Dendritic cell treated with granulocyte-macrophage colony-stimulating factor and Interleukin-4, amounts not matched to agents 40 ng/mL and 50 ng/mL, for 4 days (primary cell): Measurements from ENCODE around the gene GYS2.

Experiments used
- H3K27ac Mint-ChIP-seq: one replicate; pipeline ENCODE4 v1.8.0; 2022; ENCODE audit warnings: mild to moderate bottlenecking, mixed read lengths
- H3K27me3 Mint-ChIP-seq: one replicate; pipeline ENCODE4 v1.8.0; 2022; ENCODE audit warnings: mild to moderate bottlenecking, mixed read lengths
- H3K36me3 Mint-ChIP-seq: one replicate; pipeline ENCODE4 v1.8.0; 2022; ENCODE audit warnings: low read depth, mixed read lengths
- H3K4me1 Mint-ChIP-seq: one replicate; pipeline ENCODE4 v1.8.0; 2022; ENCODE audit warnings: low read depth, mixed read lengths
- H3K4me3 Mint-ChIP-seq: one replicate; pipeline ENCODE4 v1.8.0; 2022; ENCODE audit warnings: mild to moderate bottlenecking, moderate library complexity, mixed read lengths
- H3K9me3 Mint-ChIP-seq: one replicate; pipeline ENCODE4 v1.8.0; 2022; ENCODE audit warnings: mixed read lengths
- intact Hi-C: fragments of 100-400 bp; cut with micrococcal nuclease; formaldehyde crosslinking; loops from one replicate; pipeline ENCODE4 v1.15.0; 2022

The GYS2 gene

DNA sequence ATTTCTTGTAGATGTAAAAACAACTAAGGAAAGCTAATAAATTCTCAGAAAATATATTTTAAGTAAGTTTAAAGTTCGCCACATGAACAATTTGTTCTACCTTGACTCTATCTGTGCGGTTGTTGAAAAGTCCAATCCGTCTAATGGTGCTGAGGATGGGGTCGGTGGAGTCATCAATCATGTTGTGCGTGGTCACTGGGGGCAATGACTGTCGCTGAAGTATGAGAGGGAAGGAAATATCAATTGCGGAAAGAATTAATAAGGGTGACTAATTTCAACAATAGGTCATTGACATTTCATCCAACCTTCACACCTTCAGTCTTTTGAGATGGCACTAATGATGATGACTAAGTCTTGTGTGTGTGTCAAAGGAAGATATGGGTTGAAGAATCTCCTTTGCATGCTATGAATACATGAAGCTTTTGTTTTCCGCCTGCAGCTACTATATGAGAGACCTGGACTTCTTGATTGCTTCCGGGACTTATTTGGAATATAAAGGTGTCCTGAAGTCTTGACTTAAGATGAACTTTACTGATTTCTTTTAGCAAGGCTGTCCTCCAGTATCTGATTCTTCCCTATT, 46.5 kb downstream of the GYS2 start:
- Mint-ChIP-seq H3K27ac (no peak overlapping the region), H3K4me3 (no peak overlapping the region), H3K9me3 (peaks cover 11% of the 10 kb centered on the region), H3K27me3 (no peaks in the 10 kb centered on the region), H3K36me3 (no peaks in the 10 kb centered on the region), H3K4me1 (no peaks in the 10 kb centered on the region)
- intact Hi-C loops: no loop called here

DNA sequence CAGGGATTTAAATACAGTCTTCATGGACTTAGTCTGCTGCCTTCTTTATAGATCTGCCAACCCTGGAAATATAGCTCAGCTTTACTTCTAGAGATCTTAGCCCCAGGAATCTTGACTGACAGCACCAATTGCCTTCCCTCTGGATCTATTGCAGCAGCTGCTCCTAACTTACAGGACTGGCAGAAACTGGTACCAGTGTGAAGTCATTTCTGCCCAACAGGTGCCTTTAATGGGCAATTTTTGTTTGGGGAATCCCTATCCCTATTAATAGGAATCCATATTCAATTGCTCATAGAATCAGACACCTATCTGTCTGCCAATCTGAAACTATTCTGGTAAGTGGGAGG, 51.3 kb downstream of the GYS2 start:
- H3K27ac Mint-ChIP-seq: no peak overlapping the region
- no peaks in the 10 kb centered on the region for H3K27me3 Mint-ChIP-seq
- intact Hi-C loops: no loop called here
- H3K9me3 Mint-ChIP-seq: peaks cover 11% of the 10 kb centered on the region
- no peaks in the 10 kb centered on the region for H3K36me3 Mint-ChIP-seq
- H3K4me1 Mint-ChIP-seq: no peaks in the 10 kb centered on the region
- no peak overlapping the region for H3K4me3 Mint-ChIP-seq

DNA sequence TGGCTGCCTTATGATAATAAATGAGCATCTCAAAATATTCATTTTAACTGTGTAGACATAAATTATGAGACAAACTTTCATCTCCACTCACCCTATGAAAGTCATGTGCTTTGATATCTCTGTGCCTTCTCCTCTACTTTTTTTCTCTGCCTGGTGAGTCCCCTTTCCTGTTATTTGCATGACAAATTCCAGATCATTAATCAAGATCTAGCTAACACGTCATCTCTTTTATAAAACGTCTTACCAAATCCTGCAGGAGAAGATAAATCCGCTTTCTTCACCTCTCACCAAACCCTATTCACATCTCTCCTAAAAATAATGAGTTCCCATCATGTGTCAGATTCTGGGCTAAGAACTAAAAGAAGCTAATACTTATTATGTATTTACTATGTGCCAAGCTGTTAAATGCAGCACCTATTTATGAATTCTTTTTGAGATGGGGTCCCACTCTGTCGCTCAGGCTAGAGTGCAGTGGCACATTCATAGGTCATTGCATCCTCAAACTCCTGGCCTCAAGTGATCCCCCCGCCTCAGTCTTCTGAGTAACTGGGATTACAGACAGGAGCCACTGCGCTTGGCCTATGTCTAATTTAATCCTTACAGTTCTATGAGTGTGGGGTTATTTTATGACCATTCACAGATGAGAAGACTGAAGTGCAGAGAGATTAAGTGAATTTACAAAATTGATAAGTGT, 51.9 kb downstream of the GYS2 start:
- Mint-ChIP-seq H3K27me3 (no peaks in the 10 kb centered on the region), H3K27ac (no peak overlapping the region), H3K4me1 (no peaks in the 10 kb centered on the region), H3K36me3 (no peaks in the 10 kb centered on the region), H3K4me3 (no peak overlapping the region), H3K9me3 (peaks cover 11% of the 10 kb centered on the region)
- intact Hi-C loops: no loop called here

DNA sequence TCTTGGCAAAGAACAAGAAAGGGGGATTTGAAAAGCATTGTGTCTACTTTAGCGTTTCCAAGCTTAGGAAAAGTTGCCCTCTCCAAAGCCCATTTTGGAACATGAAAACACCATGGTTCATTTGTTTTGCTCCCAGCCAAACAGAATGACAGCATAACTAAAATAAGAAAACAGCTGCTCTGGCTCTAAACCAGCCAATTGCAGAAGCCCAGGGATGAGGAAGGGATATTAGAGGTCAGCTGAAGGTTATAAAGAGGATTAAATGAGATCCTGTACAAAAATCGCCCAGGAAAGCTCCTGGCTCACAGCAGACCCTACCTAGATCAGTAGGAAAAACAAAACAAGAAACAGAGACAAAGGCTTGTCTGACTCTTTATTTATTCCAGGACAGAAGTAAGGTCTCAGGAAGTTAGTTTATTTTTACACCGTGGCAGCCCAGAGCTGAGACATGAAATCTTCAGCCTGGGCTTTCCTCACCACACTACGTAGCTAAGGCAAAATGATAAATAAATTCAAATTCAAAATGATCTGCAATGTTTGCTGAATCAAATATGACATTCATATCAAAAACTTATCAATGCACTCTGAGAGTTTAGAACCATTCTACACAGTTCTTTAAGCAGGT, 52.7 kb downstream of the GYS2 start:
- intact Hi-C loops: no loop called here
- Mint-ChIP-seq H3K36me3 (no peaks in the 10 kb centered on the region), H3K4me3 (no peak overlapping the region), H3K27ac (no peak overlapping the region), H3K27me3 (no peaks in the 10 kb centered on the region), H3K9me3 (peaks cover 11% of the 10 kb centered on the region), H3K4me1 (no peaks in the 10 kb centered on the region)

DNA sequence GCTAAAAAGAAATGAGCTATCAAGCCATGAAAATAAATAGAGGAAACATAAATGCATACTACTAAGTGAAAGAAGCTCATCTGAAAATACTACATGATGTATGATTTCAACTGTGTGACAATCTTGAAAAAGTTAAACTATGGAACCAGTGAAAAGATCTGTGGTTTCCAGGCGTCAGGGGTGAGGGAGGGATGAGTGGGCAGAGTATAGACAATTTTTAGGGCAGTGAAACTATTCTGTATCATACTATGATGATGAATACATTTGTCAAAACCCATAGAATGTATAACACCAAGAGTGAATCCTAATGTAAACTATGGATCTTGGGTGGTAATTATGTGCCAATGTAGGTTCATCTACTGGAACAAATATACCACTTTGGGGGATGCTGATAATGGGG, 57.2 kb downstream of the GYS2 start:
- no peaks in the 10 kb centered on the region for H3K36me3 Mint-ChIP-seq
- no peaks in the 10 kb centered on the region for H3K9me3 Mint-ChIP-seq
- H3K4me1 Mint-ChIP-seq: no peaks in the 10 kb centered on the region
- no peak overlapping the region for H3K4me3 Mint-ChIP-seq
- H3K27ac Mint-ChIP-seq: no peak overlapping the region
- peaks cover 2% of the 10 kb centered on the region for H3K27me3 Mint-ChIP-seq
- intact Hi-C loops: no loop called here

DNA sequence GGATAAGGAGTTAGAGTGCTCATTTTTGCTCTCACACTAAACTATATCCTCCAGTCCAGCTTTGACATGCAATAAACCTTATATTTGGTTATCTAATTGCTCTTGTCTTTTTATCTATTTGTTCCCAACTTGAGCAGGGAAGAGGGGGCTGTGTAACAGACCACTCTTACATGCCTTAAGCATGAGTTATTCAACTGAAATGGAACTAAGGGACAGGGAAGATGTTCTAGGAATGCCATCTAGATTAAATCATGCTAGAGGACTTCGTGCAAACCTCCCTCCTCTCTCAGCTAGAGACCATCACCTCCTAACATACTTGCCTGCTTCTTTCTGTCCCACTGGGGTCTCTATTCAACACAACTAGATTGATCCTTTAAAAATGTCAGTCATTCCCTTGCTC, 57.9 kb downstream of the GYS2 start:
- no peak overlapping the region for H3K4me3 Mint-ChIP-seq
- H3K27me3 Mint-ChIP-seq: peaks cover 2% of the 10 kb centered on the region
- H3K36me3 Mint-ChIP-seq: no peaks in the 10 kb centered on the region
- no peaks in the 10 kb centered on the region for H3K4me1 Mint-ChIP-seq
- H3K27ac Mint-ChIP-seq: no peak overlapping the region
- intact Hi-C loops: no loop called here
- no peaks in the 10 kb centered on the region for H3K9me3 Mint-ChIP-seq

DNA sequence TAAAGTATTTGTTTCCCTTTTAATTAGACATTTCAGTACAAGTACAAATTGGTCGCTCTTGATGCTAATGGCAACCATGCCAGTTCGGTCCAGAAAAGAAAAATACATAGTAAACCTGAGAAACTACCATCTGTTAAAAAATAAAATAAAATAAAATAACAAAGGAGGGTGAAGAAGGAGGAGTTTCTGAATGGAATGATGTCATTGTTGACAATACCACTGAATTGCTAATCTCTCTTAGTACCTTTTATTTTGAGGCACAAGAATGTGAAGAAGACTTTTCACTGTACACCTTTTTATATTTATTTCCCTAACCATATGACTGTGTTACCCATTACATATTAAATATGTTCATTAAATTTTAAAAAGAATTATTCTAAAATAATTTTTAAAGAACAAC, 59.1 kb downstream of the GYS2 start:
- Mint-ChIP-seq H3K27me3 (peaks cover 2% of the 10 kb centered on the region), H3K9me3 (no peaks in the 10 kb centered on the region), H3K36me3 (no peaks in the 10 kb centered on the region), H3K27ac (no peak overlapping the region), H3K4me3 (no peak overlapping the region), H3K4me1 (no peaks in the 10 kb centered on the region)
- intact Hi-C loops: no loop called here

DNA sequence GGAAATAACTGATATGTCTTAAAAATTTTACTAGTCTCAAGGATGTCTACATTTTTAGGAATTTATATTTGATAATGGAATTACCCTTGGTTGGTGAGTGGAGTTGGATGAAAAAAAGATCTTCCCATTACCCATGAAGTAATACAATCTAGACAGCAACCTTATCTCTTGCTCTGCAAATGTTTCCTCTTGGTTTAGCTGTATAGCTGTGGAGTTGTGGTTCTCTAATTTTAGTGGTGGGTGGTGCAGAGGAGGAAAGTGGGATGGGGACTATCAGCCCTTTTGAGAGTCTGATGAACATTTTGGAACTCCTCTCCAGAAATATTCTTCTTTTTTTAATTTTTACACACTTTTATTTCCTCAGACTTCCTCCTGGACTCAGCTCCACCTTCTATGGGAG, 61.5 kb downstream of the GYS2 start:
- Mint-ChIP-seq H3K4me3 (no peak overlapping the region), H3K4me1 (no peaks in the 10 kb centered on the region), H3K9me3 (no peaks in the 10 kb centered on the region), H3K36me3 (no peaks in the 10 kb centered on the region), H3K27me3 (peaks cover 2% of the 10 kb centered on the region), H3K27ac (no peak overlapping the region)
- intact Hi-C loops: no loop called here

DNA sequence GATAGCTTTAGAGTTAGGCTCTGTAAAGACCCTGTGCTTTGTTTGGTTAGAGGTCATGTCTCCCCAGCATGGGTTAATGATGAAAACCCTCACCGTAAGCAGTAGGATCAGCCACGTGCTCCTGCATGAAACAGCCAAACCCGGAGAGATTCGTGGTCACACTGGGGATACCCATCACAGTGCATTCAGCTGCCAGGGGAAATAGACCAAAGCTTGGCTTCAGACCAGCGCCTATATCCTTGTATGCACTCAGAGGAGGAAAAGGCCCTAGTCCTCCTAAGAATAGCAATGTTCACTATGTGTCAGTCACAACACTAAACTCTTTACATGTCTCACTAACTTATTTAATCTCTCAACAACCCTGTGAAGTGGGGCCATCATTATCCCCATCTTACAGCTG, 62.2 kb downstream of the GYS2 start:
- Mint-ChIP-seq H3K27me3 (peaks cover 2% of the 10 kb centered on the region), H3K36me3 (no peaks in the 10 kb centered on the region), H3K4me3 (no peak overlapping the region), H3K27ac (no peak overlapping the region), H3K9me3 (no peaks in the 10 kb centered on the region), H3K4me1 (no peaks in the 10 kb centered on the region)
- intact Hi-C loops: no loop called here

DNA sequence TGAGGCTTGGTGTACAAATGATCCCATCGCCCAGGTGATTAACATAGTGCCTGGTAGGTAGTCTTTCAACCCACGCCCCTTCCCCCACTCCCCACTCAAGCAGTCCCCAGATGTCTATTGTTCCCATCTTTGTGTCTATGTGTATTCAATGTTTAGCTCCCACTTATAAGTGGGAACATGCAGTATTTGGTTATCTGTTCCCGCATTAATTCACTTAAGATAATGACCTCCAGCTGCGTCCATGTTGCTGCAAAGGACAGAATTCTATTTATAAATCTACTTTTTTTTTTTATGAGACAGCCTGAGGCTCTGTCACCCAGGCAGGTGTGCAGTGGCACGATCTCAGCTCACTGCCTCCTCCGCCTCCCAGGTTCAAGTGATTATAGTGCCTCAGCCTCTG, 62.9 kb downstream of the GYS2 start:
- Mint-ChIP-seq H3K4me1 (no peaks in the 10 kb centered on the region), H3K36me3 (no peaks in the 10 kb centered on the region), H3K27ac (no peak overlapping the region), H3K4me3 (no peak overlapping the region), H3K27me3 (peaks cover 2% of the 10 kb centered on the region), H3K9me3 (no peaks in the 10 kb centered on the region)
- intact Hi-C loops: no loop called here

DNA sequence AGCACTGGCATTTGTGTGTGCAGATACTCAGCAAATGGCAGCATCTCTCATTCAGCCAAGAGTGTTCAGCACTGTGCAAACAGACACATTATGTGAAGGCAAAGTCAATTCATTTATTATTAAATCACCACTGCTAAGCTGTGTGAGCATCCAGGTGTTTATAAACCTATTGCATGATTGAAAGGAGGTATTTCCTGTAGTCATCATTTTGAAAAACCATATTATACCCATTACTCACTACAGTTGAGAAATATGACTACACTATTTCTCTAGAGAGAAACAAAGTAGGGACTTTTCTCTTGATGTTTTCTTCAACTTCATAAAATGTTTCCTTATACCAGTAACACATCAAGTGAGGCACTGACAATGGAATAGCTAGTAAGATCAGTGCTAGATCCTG, 64.8 kb downstream of the GYS2 start:
- no peak overlapping the region for H3K4me3 Mint-ChIP-seq
- H3K36me3 Mint-ChIP-seq: no peaks in the 10 kb centered on the region
- peaks cover 2% of the 10 kb centered on the region for H3K27me3 Mint-ChIP-seq
- intact Hi-C loops: no loop called here
- H3K27ac Mint-ChIP-seq: no peak overlapping the region
- no peaks in the 10 kb centered on the region for H3K9me3 Mint-ChIP-seq
- no peaks in the 10 kb centered on the region for H3K4me1 Mint-ChIP-seq

DNA sequence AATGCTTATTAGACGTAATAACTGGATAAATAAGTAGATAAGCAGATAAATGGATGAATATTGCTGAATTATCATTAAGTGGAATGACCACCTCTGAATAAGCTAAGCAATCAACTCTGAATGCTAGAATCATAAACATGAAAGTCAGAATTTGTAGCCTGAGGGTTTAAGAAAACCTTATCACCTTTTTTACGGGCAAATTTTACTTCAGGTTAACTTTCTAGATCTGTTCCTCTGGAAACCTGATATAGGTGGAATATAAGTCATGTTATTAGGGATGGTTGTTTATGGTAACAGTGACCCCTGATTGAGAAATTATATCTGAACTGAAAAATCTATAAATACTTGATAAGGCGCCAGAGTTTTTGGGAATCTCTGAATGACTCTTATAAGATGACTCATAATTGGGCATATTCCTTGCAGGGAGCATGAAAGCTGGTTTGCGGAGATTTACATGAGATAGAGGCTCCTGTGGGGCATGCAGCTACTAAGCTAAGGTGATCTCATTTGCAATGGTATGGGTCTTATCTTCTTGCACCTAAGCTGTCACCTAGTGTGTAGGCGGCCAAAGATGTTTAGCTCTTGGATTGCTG, 66.5 kb downstream of the GYS2 start:
- Mint-ChIP-seq H3K9me3 (no peaks in the 10 kb centered on the region), H3K36me3 (no peaks in the 10 kb centered on the region), H3K27me3 (peaks cover 2% of the 10 kb centered on the region), H3K4me1 (no peaks in the 10 kb centered on the region), H3K4me3 (no peak overlapping the region), H3K27ac (no peak overlapping the region)
- intact Hi-C loops: no loop called here

DNA sequence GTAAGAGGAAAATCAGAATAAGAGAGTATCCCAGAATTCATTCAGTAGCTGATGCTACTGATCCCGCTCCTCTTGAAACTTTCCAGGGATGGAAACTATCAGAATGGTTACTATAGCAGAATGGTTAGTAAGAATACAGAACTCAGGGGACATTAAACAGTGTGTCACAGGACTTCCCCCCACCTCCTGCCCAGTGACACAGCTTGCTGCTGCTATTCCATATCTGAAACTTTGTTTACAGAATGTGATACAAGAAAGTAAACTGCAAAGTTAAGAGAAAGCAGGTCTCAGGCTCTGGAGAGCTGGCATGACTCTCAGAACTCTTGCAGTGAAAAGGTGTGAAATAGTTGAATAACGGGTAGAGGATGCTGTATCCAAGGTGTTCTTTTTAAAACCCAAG, 75.2 kb downstream of the GYS2 start:
- H3K4me3 Mint-ChIP-seq: no peak overlapping the region
- no peaks in the 10 kb centered on the region for H3K36me3 Mint-ChIP-seq
- no peak overlapping the region for H3K27ac Mint-ChIP-seq
- H3K4me1 Mint-ChIP-seq: peaks cover 11% of the 10 kb centered on the region
- intact Hi-C loops: no loop called here
- H3K27me3 Mint-ChIP-seq: peaks cover 45% of the 10 kb centered on the region
- peaks cover 4% of the 10 kb centered on the region for H3K9me3 Mint-ChIP-seq

DNA sequence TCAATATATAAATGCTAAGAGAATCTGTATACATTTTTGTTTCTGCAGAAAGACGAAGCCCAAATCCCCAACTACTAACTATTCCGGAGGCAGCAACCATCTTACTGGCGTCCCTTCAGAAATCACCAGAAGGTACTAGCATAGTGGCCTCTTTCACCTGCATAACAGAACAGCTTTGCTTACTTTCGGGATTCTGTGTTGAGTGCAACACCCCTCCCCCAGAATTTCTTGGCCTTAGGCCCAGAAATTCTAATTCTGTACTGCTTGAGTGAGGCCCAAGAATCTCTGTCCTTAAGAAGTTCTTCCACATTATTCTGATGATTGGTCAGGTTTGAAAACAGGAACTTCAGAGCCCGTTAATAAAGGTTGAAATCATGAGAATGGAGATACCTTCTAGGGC, 75.7 kb downstream of the GYS2 start:
- peaks cover 48% of the 10 kb centered on the region for H3K27me3 Mint-ChIP-seq
- H3K36me3 Mint-ChIP-seq: no peaks in the 10 kb centered on the region
- intact Hi-C loops: no loop called here
- H3K4me1 Mint-ChIP-seq: peaks cover 11% of the 10 kb centered on the region
- H3K9me3 Mint-ChIP-seq: peaks cover 9% of the 10 kb centered on the region
- H3K27ac Mint-ChIP-seq: no peak overlapping the region
- H3K4me3 Mint-ChIP-seq: no peak overlapping the region
